NOMO-1 treated with DMSO at 0.1 percent for 48 hours (cell line): ENCODE data around the gene RASGRF2.

ENCODE experiments used
- DNase-seq: peaks from one replicate; lab custom pipeline; 2025; ENCODE audit not compliant: unreplicated experiment; lab: John Stamatoyannopoulos, UW

The RASGRF2 gene

GRCh38 chr5:81125959-81126358 is 165.8 kb downstream of the RASGRF2 start:
- peak; percentile 82 for DNase-seq

DNA sequence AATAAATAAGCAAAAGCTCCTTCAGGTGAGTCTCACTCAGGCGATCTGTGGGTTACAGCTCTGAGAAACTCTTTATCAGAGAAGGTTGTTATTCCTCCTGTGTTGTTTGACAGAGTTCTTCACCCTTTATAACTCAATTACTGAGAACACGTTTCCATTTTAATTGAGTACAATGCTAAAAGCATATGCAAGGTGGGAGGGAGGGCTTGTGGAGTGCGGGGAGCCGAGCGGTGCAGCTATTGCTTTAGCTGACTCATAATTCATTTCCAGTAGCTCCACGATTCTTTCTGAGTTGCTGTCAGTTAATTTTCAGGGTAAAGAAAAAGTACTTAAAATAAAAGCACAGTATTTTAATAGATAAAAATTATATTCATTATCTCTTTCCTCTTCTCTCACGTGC is 168.3 kb downstream of the RASGRF2 start:
- DNase-seq = no peak

DNA sequence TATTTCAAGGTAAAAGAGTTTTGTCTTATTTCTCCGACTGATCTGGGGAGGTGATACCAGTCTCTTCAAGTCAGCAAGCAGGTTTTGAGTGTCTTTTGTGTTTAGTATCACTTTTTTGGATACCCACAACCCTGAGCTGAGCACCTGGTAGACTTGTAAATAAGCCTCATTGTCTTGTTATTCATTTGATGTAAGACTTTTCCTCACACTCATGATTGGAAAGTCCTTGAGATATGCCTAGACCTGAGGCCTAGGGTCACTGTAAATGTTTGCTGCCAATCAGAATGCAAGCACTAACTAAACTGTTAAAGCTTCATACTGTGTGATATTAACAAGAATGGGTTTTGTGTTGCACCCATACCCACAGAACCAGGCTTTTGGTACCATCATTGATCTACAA is 172.2 kb downstream of the RASGRF2 start:
- no peak for DNase-seq

- peak; percentile 45 for DNase-seq
Measured at GRCh38 chr5:81134066-81134465, 173.9 kb downstream of the RASGRF2 start.

DNA sequence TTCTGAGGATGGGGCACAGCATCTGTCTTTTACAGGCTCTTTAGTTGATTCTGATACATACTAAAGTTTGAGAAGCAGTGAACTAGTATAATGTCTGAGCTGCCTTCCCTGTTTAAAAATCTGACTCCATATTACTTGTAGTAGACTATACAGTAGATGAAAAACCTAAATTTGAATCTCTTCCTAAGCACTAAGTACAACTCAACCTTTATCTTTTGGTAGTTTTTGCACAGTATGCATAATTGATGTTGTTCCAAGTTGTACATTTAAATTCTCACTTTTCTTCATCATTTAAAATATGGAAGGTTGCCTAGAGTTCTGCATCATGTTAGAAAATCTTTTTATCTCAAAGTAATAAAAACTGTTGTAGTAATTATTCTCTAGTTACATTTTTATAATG is 174.4 kb downstream of the RASGRF2 start:
- no peak for DNase-seq

DNA sequence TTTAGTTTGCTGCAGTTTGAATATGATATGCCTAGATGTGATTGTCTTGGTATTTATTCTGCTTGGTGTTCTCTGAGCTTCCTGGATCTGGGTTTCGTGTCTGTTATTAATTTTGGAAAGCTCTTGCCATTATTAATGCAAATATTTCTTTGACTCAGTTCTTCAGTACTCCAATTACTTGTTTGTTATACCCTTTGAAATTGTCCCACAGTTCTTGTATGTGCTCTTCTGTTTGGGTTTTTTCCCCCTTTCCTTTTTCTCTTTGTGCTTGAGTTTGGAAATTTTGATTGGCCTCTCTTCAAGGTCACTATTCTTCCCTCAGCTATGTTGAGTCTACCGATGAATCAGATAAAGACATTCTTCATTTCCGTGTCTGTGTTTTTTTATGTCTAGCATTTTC is 176.4 kb downstream of the RASGRF2 start:
- DNase-seq = no peak

DNA sequence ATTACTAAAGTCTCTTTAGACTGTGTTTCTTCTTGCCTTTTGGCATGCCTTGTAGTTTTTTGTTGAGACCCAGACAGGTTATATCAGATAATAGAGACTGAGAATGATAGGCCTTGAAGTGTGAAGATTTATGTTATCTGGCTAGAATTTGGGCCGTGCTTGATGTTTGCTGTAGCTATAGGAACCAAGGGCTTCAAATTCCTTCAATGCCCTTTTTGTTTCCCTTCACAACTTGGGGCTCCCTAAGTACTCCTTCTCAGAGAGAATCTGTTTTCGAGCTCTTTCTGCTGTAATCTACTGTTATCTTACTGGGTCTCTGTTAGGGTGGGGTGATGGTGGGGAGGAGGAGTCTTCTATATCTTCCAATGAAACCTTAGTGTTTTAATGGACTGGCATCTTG is 177.7 kb downstream of the RASGRF2 start:
- no peak for DNase-seq

- DNase-seq = no peak
Measured at GRCh38 chr5:81140441-81140840, 180.3 kb downstream of the RASGRF2 start.

- DNase-seq = no peak
Measured at GRCh38 chr5:81140943-81141342, 180.8 kb downstream of the RASGRF2 start.

GRCh38 chr5:81142108-81142507 is 181.9 kb downstream of the RASGRF2 start:
- no peak for DNase-seq

- no peak for DNase-seq
Measured at GRCh38 chr5:81145329-81145935, 185.3 kb downstream of the RASGRF2 start.

- no peak for DNase-seq
Measured at GRCh38 chr5:81146031-81146430, 185.9 kb downstream of the RASGRF2 start.

DNA sequence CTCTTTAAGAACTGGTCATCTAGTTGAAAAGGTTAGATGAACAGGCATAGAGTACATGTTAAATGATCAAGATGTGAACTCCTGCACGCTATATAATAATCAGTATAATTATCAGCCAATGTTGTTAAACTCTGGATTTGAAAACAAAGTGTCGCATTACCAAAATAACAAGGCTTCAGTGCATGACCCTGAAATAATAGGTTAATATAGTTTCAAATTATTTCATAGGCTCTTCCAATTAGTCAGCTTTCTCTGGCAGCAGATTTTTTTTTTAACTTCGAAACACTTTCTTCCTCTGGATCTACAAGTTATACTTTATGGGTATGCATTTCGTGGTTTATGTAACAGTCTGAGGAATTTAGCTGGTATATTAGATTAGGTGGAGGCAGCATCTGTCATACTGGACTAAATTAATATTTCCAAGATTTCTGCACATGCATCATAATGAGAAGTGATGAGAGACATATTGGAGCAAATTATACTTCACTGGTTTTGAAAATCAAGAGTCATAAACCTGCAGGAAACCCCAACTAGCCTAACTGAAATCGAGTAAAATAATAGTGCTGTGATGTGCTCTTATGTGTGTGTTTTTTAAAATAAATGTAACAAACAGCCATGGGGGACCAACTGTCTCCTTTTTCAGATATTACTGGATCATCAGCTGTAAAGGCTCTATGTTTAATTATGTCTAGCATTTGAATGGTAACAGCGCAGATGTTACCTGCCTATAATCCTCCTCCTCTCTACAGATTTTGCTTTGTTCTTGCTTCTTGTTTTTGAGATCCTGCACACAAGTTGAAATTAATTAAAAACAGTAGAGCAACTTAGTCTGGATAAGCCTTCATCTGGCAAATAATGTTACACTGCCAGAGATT is 187.1 kb downstream of the RASGRF2 start:
- DNase-seq = no peak

GRCh38 chr5:81147886-81148571 is 187.9 kb downstream of the RASGRF2 start:
- DNase-seq = no peak

DNA sequence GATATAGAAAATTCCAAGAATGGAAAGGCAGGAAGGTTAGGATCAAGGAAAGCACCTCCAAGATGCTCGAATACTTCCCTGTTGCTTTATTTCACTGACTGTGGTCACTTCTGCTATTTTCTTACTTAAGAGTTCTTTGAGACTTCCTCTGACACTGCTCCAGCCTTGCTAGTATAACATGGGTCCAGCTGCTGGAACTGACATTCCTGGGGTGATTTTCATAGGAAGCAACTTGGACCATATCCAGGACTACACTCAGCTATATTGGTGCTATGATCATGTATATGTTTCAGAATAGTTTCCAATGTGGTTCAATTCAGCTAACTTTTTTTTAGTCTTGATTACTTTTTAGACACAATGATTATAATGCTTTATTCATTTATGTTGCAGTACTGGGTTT is 191.4 kb downstream of the RASGRF2 start:
- peak; percentile 29 for DNase-seq

GRCh38 chr5:81154725-81155124 is 194.6 kb downstream of the RASGRF2 start:
- no peak for DNase-seq

GRCh38 chr5:81156732-81157131 is 196.6 kb downstream of the RASGRF2 start:
- peak; percentile 67 for DNase-seq

DNA sequence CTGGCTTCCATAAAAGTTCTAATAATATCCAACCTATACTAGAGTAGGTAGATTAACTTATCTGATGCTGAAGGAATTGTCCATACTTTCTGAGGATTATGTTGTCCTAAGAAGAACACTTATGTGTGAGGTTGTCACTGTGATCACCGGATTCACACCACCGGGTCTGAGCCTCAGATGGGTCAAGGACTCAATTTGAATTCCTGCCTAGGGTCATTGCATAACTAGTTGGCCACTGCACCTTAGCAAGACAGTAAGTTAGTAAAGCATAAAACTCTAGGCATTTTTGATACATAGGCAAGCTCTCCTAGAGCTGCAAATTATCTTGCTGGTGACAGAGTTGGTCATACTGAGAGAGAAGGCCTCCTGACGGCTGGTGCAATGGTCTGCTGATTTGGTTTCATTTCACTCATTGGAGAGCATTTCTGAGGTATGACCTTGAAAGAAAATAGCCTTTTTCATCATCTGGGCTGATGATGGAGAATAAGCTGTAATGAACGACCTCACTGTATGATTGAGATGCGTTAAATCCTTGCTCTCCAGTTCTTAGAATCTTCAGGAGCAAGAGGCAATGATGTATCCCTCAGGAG is 200.9 kb downstream of the RASGRF2 start:
- DNase-seq = no peak

- no peak for DNase-seq
Measured at GRCh38 chr5:81162501-81162900, 202.3 kb downstream of the RASGRF2 start.

DNA sequence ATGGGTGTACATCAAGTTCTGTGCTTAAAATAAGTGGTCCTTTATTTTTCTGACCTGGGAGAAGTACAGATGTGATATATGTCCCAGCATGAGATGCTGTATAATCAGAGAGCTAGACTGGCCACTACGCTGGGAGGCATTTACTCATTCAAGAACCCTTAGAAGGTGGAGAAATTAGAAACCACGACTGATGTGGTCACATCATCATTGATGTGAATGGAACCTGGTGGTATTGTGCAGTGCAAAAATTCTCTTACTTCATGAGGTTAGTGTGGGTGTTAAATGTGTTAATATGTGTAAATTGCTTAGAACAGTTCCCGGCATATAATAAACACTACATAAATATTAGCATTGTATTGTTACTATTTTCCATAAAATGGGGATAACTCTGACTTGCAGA is 203.5 kb downstream of the RASGRF2 start:
- no peak for DNase-seq

DNA sequence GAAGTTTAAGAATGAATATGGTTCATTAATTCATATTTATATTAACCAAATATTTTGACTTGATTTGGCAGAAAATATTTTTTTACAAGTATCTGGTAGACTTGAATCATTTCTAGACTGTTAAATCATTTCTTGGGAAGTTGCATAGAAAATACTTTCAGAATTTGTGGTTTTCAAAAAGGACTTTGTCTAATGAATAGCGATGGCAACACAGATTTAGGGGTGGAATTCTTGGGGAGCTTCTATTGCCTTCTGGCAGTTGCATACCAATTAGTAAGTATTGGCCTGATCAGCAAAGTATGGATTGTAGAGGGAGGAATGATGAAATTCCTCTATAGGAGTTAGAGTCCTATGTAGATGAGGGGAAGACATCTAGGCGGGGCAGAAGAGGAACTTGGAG is 204.3 kb downstream of the RASGRF2 start:
- no peak for DNase-seq

DNA sequence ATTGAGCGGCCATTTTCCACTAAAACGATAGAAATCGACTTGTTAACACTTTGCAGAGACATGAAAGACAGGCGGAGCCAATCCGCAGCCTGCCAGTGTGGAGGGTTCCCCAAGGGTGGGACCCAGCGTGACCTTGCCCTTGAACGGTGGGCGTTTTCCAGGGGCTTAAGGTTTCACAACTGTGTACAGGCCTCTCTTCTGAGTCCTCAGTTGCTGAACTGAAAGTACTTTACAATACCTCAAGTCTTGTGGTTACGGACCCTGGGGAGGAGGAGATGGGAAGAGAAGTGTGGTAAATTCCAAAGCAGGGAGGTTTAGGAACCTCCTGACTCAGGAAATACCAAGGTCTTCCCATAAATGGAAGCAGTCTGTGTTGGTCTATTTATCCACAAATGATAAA is 204.8 kb downstream of the RASGRF2 start:
- DNase-seq = no peak
